HG02884 (cell line): ENCODE results near the gene TTC14.

Experiments
- ATAC-seq: cut with Tn5 transposase; IDR thresholded peaks from one replicate; pipeline ENCODE4 v1.9.1; 2021; ENCODE audit warnings: mild to moderate bottlenecking, moderate library complexity; ENCODE audit not compliant: unreplicated experiment

The TTC14 gene

DNA sequence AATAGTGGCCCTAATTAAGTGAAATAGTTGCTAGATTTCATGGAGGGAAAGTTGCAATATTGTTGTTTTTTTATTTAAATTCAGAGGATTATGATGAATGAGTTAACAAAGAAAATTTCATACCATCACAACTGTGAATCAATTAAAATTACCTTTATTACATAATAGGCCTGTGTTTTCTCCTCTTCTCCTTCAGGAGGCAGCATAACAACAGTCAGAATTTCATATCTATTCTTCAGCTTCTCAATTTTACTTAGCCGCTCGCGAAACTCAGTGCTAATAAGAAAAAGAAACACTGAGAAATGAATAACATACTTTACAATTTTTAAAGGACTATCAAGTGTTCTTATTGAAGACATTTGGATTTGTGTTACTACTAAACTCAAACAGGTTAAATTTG, 29.4 kb downstream of the TTC14 start:
- no peak for ATAC-seq

DNA sequence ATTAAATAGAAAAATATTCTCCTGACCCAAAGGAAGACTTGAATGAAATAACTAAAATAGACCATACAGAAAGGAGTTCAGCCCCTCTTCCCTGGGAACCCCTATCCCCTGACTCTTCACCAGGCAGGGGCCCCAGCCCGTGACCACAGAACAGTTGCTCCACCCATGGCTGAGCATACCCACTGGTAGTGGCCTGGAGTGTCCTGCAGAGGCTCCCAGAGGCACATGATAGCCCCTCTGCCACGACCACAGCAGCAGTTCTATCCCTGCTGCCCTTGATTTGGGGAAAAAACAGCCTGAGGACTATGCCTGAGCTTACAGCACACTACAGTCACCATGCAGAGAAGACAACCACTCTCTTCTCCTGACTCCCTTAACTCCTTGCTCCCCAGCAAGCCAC, 31.8 kb downstream of the TTC14 start:
- ATAC-seq: no peak

DNA sequence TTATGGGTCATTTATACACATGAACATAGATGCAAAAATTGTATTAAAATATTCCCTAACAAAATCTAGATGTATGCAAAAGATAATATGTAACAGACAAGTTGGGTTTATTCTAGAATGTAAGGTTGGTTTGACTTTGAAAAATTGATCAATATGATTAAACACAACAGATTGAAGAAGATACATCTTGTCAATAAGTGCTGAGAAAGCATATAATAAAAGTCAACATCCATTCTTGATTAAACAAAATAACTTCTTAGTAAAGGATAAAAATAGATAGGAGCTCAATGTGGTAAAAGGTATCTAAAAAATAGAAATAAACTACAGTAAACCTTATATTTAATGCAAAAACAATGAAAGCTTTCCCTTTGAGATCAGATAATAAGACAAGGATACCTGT, 39.0 kb downstream of the TTC14 start:
- ATAC-seq: no peak

DNA sequence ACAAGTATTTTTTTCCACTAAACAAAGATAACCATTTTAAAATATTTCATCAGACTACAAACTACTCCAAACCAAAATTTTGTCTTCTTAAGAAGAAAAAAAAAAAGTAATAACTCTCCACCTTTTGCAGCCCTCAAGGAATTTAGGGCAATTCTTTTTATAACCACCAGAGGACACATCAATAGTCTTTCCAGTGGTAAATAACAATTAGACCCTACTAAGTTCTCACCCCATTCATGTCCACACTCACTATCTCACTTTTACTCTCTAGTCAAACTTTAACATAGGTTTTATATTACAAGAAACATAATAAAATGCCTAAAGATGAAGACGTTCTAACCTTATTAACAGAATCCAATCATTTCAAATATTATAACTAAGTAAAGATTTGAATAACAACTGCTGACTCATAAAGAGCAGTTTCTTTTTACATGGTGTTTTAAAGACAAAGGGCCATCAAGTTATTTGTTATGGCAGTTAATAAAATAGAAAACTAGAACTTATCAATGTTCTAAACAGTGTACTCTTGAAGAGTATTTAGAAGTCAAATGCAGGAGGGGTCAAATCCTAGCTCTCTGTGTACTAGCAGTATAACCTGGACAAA, 44.3 kb downstream of the TTC14 start:
- peak; percentile 58 for ATAC-seq

DNA sequence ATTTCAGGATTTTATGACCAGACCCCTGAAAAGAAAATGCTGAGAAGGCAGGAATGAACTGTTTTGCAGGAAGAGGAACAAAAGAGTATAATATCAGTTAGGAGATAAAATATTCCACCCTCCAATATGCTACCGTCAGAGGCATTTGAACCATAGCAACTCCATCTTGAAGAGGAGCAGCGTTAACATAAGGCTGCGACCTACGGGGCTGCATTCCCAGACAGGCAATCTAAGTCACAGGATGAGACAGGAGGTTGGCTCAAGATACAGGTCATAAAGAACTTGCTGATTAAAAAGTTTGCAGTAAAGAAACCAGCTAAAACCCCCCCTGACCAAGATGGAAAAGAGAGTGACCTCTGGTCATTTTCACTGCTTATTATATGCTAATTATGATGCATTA, 54.4 kb downstream of the TTC14 start:
- ATAC-seq: no peak

DNA sequence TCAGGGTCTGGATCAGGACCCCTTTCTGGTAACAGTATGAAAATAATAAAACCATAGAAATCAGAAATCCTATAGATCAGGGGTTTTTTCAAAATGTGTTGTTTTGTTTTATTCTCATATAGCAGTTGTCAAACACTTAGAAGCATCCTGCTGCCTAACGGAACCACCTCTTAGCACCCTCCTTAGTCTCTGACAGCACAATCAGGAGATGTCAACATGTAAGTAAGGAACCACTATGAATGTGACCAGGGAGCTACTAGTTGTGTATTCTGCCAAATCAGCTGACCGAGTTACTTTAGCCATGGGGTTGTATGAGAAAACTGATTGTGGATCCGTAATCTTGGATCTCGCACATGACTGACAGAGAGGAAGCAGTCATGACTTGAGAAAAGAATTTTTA, 55.1 kb downstream of the TTC14 start:
- ATAC-seq: no peak
